RWPE2 (cell line): ENCODE measurements around the gene L2HGDH.

Experiments
- ATAC-seq: fragments of 200-7000 bp; cut with Tn5 transposase; 3 replicates; pipeline ENCODE4 v1.9.1; 2021; ENCODE audit warnings: low read depth
- DNase-seq: peaks from one replicate; pipeline ENCODE4 v3.0.0-alpha.2; 2020; ENCODE audit warnings: low spot score
- H3K27ac ChIP-seq: fragments of 450-650 bp; 2 replicates; pipeline ENCODE4 v1.5.1; 2017; ENCODE audit warnings: mild to moderate bottlenecking; ENCODE audit not compliant: poor library complexity, severe bottlenecking
- H3K27me3 ChIP-seq: fragments of 250-450 bp; sonication (Bioruptor Pico); 2 replicates; pipeline ENCODE4 v1.5.1; 2021; ENCODE audit warnings: mild to moderate bottlenecking, moderate library complexity; ENCODE audit not compliant: insufficient read depth, poor library complexity, severe bottlenecking
- H3K36me3 ChIP-seq: fragments of 250-450 bp; sonication (Bioruptor Pico); 2 replicates; pipeline ENCODE4 v1.5.1; 2020; ENCODE audit warnings: low read depth, mild to moderate bottlenecking, moderate library complexity
- H3K4me1 ChIP-seq: fragments of 250-450 bp; sonication (Bioruptor Pico); 2 replicates; pipeline ENCODE4 v1.5.1; 2021; ENCODE audit warnings: mild to moderate bottlenecking, moderate library complexity; ENCODE audit not compliant: insufficient read depth, poor library complexity, severe bottlenecking
- H3K4me3 ChIP-seq: fragments of 250-450 bp; sonication (Bioruptor Pico); 2 replicates; pipeline ENCODE4 v1.5.1; 2021; ENCODE audit warnings: mild to moderate bottlenecking, moderate library complexity; ENCODE audit not compliant: severe bottlenecking
- H3K9me3 ChIP-seq: fragments of 250-450 bp; sonication (Bioruptor Pico); 2 replicates; pipeline ENCODE4 v1.5.1; 2021; ENCODE audit warnings: mild to moderate bottlenecking, moderate library complexity; ENCODE audit not compliant: severe bottlenecking
- TF ChIP-seq, protein P1 (sequence below): fragments of 450-650 bp; IDR thresholded peaks from one replicate; pipeline ENCODE4 v1.5.1; 2017; ENCODE audit warnings: mild to moderate bottlenecking, moderate library complexity; ENCODE audit not compliant: poor library complexity, severe bottlenecking

L2HGDH gene

DNA sequence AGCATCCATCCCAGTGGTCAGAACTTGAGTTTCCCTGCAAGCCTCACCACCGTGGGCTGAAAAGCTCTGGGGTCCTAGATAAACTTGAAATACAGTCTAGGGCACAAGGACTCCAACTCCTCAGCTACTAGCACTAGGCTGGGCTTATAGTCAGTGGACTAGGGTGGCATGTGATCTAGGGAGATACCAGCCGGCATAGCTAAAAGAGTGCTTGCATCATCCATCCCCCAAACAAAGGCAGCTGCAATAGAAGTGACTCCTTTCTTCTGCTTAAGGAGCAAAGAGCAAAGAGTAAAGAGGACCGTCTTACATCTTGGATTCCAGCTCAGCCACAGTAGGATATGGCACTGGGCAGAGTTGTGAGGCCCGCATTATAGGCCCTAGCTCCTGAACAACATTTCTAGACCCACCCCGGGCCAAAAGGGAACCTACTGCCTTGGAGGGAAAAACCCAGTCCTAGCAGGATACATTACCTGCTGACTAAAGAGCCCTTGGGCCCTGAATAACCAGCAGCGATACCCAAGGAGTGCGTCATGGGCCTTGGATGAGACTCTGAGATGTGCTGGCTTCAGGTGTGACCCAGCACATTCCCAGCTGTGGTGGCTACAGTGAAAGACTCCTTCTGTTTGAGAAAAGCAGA lies 62.8 kb downstream of the L2HGDH start:
- no peaks in the 10 kb centered on the region for H3K27me3 ChIP-seq
- H3K36me3 ChIP-seq, result peaks cover 25% of the 10 kb centered on the region
- H3K4me3 ChIP-seq, result no peak overlapping the region
- H3K27ac ChIP-seq, result no peak overlapping the region
- DNase-seq, result no peak
- H3K4me1 ChIP-seq, result peaks cover 3% of the 10 kb centered on the region
- ATAC-seq, result no peak
- TF ChIP-seq, protein P1, sequence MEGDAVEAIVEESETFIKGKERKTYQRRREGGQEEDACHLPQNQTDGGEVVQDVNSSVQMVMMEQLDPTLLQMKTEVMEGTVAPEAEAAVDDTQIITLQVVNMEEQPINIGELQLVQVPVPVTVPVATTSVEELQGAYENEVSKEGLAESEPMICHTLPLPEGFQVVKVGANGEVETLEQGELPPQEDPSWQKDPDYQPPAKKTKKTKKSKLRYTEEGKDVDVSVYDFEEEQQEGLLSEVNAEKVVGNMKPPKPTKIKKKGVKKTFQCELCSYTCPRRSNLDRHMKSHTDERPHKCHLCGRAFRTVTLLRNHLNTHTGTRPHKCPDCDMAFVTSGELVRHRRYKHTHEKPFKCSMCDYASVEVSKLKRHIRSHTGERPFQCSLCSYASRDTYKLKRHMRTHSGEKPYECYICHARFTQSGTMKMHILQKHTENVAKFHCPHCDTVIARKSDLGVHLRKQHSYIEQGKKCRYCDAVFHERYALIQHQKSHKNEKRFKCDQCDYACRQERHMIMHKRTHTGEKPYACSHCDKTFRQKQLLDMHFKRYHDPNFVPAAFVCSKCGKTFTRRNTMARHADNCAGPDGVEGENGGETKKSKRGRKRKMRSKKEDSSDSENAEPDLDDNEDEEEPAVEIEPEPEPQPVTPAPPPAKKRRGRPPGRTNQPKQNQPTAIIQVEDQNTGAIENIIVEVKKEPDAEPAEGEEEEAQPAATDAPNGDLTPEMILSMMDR, result no peak
- no peaks in the 10 kb centered on the region for H3K9me3 ChIP-seq

DNA sequence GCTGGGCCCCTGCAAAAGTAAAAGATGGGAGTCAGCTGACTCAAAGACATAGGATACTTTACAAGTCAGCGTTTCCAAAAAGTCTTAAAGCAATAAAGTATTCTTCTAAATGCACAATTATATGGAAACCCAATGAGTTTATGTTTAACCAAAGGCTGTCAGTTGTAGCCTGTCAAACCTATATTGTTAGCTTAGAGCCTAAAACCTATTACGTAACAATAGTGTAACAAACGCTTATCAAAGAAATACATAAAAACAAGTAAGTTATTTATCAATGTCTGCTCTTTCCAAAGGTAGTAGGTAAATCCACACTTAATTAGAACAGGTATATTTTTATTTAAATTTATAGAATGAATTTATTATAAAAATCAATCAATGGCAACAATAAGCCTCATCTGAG lies 64.8 kb downstream of the L2HGDH start:
- no peak for ATAC-seq
- no peak for DNase-seq
- no peak overlapping the region for H3K4me3 ChIP-seq
- peaks cover 3% of the 10 kb centered on the region for H3K4me1 ChIP-seq
- TF ChIP-seq, protein P1, result no peak
- no peaks in the 10 kb centered on the region for H3K9me3 ChIP-seq
- H3K36me3 ChIP-seq, result peaks cover 25% of the 10 kb centered on the region
- no peak overlapping the region for H3K27ac ChIP-seq
- H3K27me3 ChIP-seq, result no peaks in the 10 kb centered on the region

DNA sequence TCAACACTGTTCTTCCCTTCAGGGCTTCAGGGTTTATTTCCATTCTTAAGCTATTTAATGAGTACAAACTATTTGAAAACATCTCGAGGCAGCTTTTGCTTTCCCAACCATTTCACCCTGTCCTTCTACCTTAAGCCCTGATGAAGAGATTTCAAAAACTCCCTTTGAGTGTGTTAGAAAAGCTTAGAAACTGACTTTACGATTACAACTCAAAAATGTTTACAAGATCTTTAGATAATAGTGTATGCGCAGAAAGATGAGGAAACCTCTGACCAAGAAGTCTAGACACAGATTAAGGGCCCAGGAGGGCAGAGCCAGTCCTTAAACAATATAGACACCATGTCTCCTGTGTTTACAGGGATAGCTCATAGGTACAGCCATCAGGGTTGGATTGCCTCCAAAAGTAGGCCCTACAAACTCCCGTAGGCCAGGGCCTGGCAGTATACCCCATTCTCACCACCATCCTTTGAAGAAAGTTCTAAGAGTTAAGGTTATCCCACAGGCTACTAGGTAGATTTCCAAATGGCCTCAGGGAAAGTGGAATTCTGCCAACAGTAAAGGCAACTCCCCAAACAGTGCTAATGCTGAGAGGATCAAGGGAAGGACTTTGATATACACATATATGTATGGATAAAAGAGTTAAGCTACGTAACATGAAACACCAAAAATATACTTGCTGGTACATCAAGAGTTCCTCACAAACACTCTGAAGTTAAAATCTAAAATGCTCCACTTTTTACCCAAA lies 69.3 kb downstream of the L2HGDH start:
- no peak; the same call in 2 of the 3 replicates for ATAC-seq
- Histone ChIP-seq H3K9me3 (no peaks in the 10 kb centered on the region), H3K4me3 (no peak overlapping the region), H3K27ac (no peak overlapping the region), H3K36me3 (peaks cover 21% of the 10 kb centered on the region), H3K4me1 (no peaks in the 10 kb centered on the region), H3K27me3 (no peaks in the 10 kb centered on the region)
- no peak for DNase-seq
- TF ChIP-seq, protein P1, result no peak

DNA sequence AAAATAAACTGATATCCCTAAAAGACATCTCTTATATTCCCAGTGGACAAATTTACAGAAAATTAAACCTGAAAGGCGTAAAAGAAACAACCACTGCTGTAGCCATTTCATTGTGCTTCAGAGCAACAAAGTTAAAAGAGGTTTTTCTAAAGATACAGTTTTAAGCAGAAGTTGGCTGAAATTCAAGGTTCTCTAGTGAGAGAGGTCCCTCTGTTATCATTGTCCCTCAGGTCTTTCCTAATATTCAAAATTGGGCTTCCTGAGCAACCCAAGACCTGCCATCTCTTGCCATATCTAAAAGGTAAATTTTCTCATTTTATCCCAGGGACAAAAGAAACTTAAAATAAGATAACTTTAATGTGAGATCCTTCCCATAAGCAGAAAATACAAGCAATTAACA lies 69.9 kb downstream of the L2HGDH start:
- no peak overlapping the region for H3K27ac ChIP-seq
- TF ChIP-seq, protein P1, result no peak

DNA sequence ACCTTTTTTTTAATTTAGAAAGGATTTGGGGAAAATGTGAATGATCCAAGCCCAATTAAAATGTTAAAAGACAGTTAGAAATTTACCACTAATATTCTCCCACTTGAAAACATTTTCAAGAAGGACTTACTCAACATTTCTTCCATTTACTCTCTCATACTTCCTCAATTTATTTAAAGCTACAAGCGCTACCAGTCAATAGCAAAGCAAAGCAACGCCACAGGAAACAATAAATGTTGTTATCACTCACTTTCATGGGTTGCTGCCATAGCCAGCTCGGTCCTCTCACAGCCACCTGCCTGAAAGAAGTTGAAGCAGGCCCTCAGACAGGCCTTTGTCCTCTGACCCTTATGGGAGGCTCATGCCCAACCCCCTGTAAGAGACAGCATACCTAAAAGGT lies 74.6 kb downstream of the L2HGDH start:
- no peak for ATAC-seq
- TF ChIP-seq, protein P1, result no peak
- H3K27me3 ChIP-seq, result no peaks in the 10 kb centered on the region
- H3K4me1 ChIP-seq, result peaks cover 5% of the 10 kb centered on the region
- H3K4me3 ChIP-seq, result no peak overlapping the region
- H3K36me3 ChIP-seq, result no peaks in the 10 kb centered on the region
- no peaks in the 10 kb centered on the region for H3K9me3 ChIP-seq
- no peak for DNase-seq
- H3K27ac ChIP-seq, result no peak overlapping the region

More for the DNA sequence above, 69.9 kb downstream of the L2HGDH start:
- H3K27me3 ChIP-seq, result no peaks in the 10 kb centered on the region
- no peaks in the 10 kb centered on the region for H3K9me3 ChIP-seq
- DNase-seq, result no peak
- peaks cover 16% of the 10 kb centered on the region for H3K36me3 ChIP-seq
- no peak overlapping the region for H3K4me3 ChIP-seq
- no peak for ATAC-seq
- no peaks in the 10 kb centered on the region for H3K4me1 ChIP-seq
